ENCODE measurements around the gene ACTN4.

GRCh38 chr19:38774181-38774950 lies 126.9 kb downstream of the ACTN4 start:
- TF ChIP-seq CTCF (IDR thresholded peaks at IDR 0.05) (no peak), POLR2A (IDR thresholded peaks at IDR 0.05) (no peak)
